CD4-positive, alpha-beta T cell treated with Interleukin-1 beta for 1 hour (primary cell): ENCODE results near the gene DOCK4.
"Not testable (repeated sequence)": the region's sequence is repeated elsewhere in the genome, so short reads cannot be mapped to it uniquely, and the experiment has no call there.

Source experiments
- DNase-seq, 2 donors: peaks; one replicate each; pipeline ENCODE4 v3.0.0-alpha.2; 2020 to 2022

DOCK4 gene

GRCh38 chr7:111937163-111937562 is 269.0 kb downstream of the DOCK4 start:
- no peak for DNase-seq

GRCh38 chr7:111933609-111934008 is 272.6 kb downstream of the DOCK4 start:
- no peak for DNase-seq

- DNase-seq: no peak
Measured at GRCh38 chr7:111931958-111932357, 274.2 kb downstream of the DOCK4 start.

GRCh38 chr7:111931016-111931517 is 275.1 kb downstream of the DOCK4 start:
- DNase-seq: no peak

GRCh38 chr7:111929264-111929663 is 276.9 kb downstream of the DOCK4 start:
- no peak for DNase-seq

GRCh38 chr7:111927353-111928019 is 278.7 kb downstream of the DOCK4 start:
- DNase-seq: no peak

- no peak for DNase-seq
Measured at GRCh38 chr7:111920329-111920728, 285.9 kb downstream of the DOCK4 start.

GRCh38 chr7:111919631-111920179 is 286.5 kb downstream of the DOCK4 start:
- DNase-seq: no peak

GRCh38 chr7:111919164-111919563 is 287.0 kb downstream of the DOCK4 start:
- no peak for DNase-seq

GRCh38 chr7:111918461-111918860 is 287.7 kb downstream of the DOCK4 start:
- no peak for DNase-seq

GRCh38 chr7:111917404-111917803 is 288.8 kb downstream of the DOCK4 start:
- DNase-seq: not testable (repeated sequence)

- no peak for DNase-seq
Measured at GRCh38 chr7:111914291-111914690, 291.9 kb downstream of the DOCK4 start.

- DNase-seq: no peak
Measured at GRCh38 chr7:111911166-111911961, 294.8 kb downstream of the DOCK4 start.

- no peak for DNase-seq
Measured at GRCh38 chr7:111910656-111911055, 295.5 kb downstream of the DOCK4 start.

- not testable (repeated sequence) for DNase-seq
Measured at GRCh38 chr7:111908673-111909072, 297.5 kb downstream of the DOCK4 start.

GRCh38 chr7:111903797-111904196 is 302.4 kb downstream of the DOCK4 start:
- DNase-seq: no peak

- DNase-seq: no peak
Measured at GRCh38 chr7:111903016-111903415, 303.2 kb downstream of the DOCK4 start.

GRCh38 chr7:111900283-111900682 is 305.9 kb downstream of the DOCK4 start:
- no peak for DNase-seq

- DNase-seq: no peak
Measured at GRCh38 chr7:111895049-111895448, 311.1 kb downstream of the DOCK4 start.

GRCh38 chr7:111894518-111894917 is 311.7 kb downstream of the DOCK4 start:
- DNase-seq: no peak

- DNase-seq: no peak
Measured at GRCh38 chr7:111893190-111893589, 313.0 kb downstream of the DOCK4 start.

- DNase-seq: no peak
Measured at GRCh38 chr7:111892588-111892987, 313.6 kb downstream of the DOCK4 start.

- no peak for DNase-seq
Measured at GRCh38 chr7:111887734-111888133, 318.5 kb downstream of the DOCK4 start.

- no peak for DNase-seq
Measured at GRCh38 chr7:111886233-111886632, 320.0 kb downstream of the DOCK4 start.
